Prostate gland (tissue), 2 donors: Measurements from ENCODE around the gene USP9Y.

Experiments used
- CTCF ChIP-seq, 4 experiments: fragments of 200-600 bp in 2 of 4; fragments of 450-650 bp in 2 of 4; sonication (generic) in 2 of 4; IDR thresholded peaks; 1 replicate in 3 of 4; 2 replicates in 1 of 4; pipeline ENCODE4 v1.5.1; 2016 to 2019; ENCODE audit warnings: antibody characterized with exemption in 4 of 4, mild to moderate bottlenecking in 2 of 4, moderate library complexity in 2 of 4
- POLR2A ChIP-seq: fragments of 450-650 bp; IDR thresholded peaks from one replicate; pipeline ENCODE4 v1.6.1; 2016; ENCODE audit warnings: antibody characterized with exemption, mild to moderate bottlenecking

GRCh38 chrY:12905517-12905872 lies 204.5 kb downstream of the USP9Y start:
- TF ChIP-seq CTCF (IDR thresholded peaks at IDR 0.05), result no peak
- no peak for TF ChIP-seq POLR2A
